ENCODE data around the gene KIF26A.

Gene KIF26A

DNA sequence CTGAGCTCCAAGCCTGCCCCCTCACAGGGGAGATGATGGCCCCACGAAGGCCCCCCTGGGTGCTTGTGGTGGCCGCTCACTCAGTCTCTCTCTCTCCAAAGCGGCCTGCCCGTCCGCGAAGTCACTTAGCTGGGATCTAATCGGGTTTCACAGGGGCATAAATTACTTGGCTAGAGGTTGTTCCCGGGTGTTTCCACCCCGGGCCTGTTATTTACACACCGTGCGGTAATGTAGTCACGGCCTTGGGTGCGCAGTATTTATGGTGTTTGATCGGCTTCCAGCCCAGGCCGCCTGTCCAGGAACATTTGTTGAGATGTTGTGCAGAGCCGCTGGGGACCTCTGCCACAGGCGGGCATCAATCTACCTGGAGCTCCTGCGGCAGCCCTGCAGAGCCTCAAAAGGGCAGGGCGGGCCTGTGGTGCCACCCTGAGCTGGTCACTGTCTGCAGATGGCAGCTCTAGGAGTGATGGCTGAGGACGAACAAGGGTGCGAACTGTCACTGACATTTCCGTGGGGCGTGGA lies 91.2 kb downstream of the KIF26A start:
- Histone ChIP-seq H3K4me2 (ENCODE audit: low read length) (no peak overlapping the region), H3K9me3 (ENCODE audit: low read length) (no peaks in the 10 kb centered on the region; the same call in 1 of the 2 replicates), H3K27ac (ENCODE audit: low read depth, low read length, poor library complexity, severe bottlenecking) (no peak overlapping the region), H3K9me2 (ENCODE audit: low read depth, low read length) (no peaks in the 10 kb centered on the region), H3K4me3 (ENCODE audit: low read depth, low read length, poor library complexity, severe bottlenecking) (no peak overlapping the region), H3K79me2 (ENCODE audit: insufficient read depth, low read length) (no peaks in the 10 kb centered on the region), H2AFZ (ENCODE audit: low read length) (no peak overlapping the region), H3K4me1 (ENCODE audit: insufficient read depth, low read length, severe bottlenecking) (no peaks in the 10 kb centered on the region), H3K36me3 (ENCODE audit: insufficient read depth, low read length) (no peaks in the 10 kb centered on the region), H3K27me3 (ENCODE audit: insufficient read depth, low read length) (0 out of 2 replicates have a peak, but pooled peaks cover 4% of the 10 kb centered on the region), H4K20me1 (ENCODE audit: insufficient read depth, low read length) (no peaks in the 10 kb centered on the region), H3K9ac (ENCODE audit: low read length) (no peak overlapping the region), H3F3A (ENCODE audit: insufficient read depth, low read length) (no peaks in the 10 kb centered on the region)
- TF ChIP-seq EZH2 (IDR thresholded peaks at IDR 0.05; ENCODE audit: borderline replicate concordance, low read length) (no peak), CTCF (IDR thresholded peaks at IDR 0.05; ENCODE audit: low read length) (no peak)

DNA sequence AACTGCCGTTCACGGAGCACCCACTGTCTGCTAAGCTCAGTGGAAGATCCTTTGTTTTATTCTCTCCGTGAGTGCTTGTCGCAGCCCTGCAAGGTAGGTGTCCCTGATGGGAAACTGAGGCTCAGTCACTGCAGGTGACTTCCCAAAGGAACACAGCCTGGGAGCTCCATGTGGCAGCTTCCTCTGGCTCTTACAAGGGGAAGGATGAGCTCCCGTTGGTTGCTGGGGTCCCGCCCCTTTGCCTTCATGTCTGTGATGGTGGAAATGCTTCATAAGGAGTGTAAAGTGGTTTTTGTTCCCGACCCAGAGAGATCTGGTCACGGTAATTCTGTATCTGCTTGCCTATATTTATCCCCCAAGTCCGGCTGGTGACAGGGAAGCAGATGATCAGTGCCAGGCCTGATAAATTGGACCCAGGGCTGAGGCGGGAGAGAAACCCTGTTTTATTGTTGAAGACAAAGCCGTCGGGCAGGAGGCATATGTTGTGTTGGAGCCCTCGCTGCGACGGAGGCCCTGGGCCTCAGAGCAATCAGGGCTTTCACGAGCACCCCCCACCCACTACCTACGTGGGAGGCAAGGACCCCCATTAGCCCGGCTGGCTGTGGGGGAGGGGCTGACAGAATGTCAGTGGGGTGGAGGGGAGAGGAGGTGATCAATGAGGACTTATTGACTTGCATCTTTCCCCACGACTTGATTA lies 91.9 kb downstream of the KIF26A start:
- no peak overlapping the region for H3K27ac ChIP-seq (ENCODE audit: low read depth, low read length, poor library complexity, severe bottlenecking)
- H3K27me3 ChIP-seq (ENCODE audit: insufficient read depth, low read length) = 0 out of 2 replicates have a peak, but pooled peaks cover 4% of the 10 kb centered on the region
- no peak overlapping the region for H3K4me2 ChIP-seq (ENCODE audit: low read length)
- H3K4me3 ChIP-seq (ENCODE audit: low read depth, low read length, poor library complexity, severe bottlenecking) = no peak overlapping the region
- no peaks in the 10 kb centered on the region for H3K4me1 ChIP-seq (ENCODE audit: insufficient read depth, low read length, severe bottlenecking)
- H3K9ac ChIP-seq (ENCODE audit: low read length) = no peak overlapping the region
- no peaks in the 10 kb centered on the region for H3K36me3 ChIP-seq (ENCODE audit: insufficient read depth, low read length)
- H3K79me2 ChIP-seq (ENCODE audit: insufficient read depth, low read length) = no peaks in the 10 kb centered on the region
- H3K9me3 ChIP-seq (ENCODE audit: low read length) = no peaks in the 10 kb centered on the region; the same call in 1 of the 2 replicates
- no peaks in the 10 kb centered on the region for H3F3A ChIP-seq (ENCODE audit: insufficient read depth, low read length)
- TF ChIP-seq EZH2 (IDR thresholded peaks at IDR 0.05; ENCODE audit: borderline replicate concordance, low read length) = no peak
- no peak for TF ChIP-seq CTCF (IDR thresholded peaks at IDR 0.05; ENCODE audit: low read length)
- no peaks in the 10 kb centered on the region for H4K20me1 ChIP-seq (ENCODE audit: insufficient read depth, low read length)
- no peaks in the 10 kb centered on the region for H3K9me2 ChIP-seq (ENCODE audit: low read depth, low read length)
- H2AFZ ChIP-seq (ENCODE audit: low read length) = no peak overlapping the region

Data from OCI-LY1 (cell line).